ENCODE data around the gene ACSL3. TPM values are rescaled to one million over a fixed set of nuclear protein-coding genes. Genes with fewer than 3 reads are reported as not detected.

ACSL3 gene
- total and polyA plus RNA-seq, 12 donors = 12.7 to 67.2 (median 53.0) TPM

DNA sequence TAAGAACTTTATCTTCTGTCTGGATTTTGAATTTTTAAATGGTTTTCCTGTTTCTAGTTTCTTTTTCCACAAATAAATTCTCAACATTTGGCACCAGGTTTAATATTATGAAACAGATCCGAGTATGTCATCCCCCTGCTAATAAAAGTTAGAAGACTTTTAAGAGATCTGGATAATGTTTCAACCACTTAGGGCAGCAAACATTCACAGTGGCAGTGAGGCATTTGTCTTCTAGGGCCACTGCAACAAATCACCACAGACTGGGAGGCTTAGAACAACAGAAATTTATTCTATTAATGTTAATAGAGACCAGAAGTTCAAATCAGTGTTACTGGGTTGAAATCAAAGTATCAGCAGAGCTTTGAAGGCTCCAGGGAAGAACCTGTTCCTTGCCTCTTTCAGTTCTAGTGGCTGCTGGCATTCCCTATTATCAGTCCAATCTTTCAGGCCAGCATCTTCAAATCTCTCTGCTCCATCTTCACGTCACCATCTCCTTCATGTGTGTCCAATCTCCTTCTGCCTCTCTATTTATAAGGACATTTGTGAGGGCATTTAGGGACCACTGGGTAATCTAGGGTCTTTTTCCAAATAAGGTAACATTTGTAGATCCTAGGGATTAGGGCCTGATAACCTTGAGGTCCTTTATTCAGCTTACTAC, 23.4 kb downstream of the ACSL3 start:
- Histone ChIP-seq H3K4me1 (peaks cover 12 to 65% (median 43%) of the 10 kb centered on the region in 9 donors), H3K4me3 (no peak overlapping the region), H3K27ac (peak overlapping the region in 8 of 10 donors; percentile 9 to 70 (median 45)), H3K27me3 (no peaks in the 10 kb centered on the region), H3K36me3 (no peaks in the 10 kb centered on the region), H3K9me3 (no peaks in the 10 kb centered on the region)
- WGBS, 2 donors = 12 to 22% methylated on average over 2 of the region's 2 CpGs
- ATAC-seq (peak; percentile 29 to 70 (median 56)), DNase-seq (no peak)
- TF ChIP-seq, protein P1, sequence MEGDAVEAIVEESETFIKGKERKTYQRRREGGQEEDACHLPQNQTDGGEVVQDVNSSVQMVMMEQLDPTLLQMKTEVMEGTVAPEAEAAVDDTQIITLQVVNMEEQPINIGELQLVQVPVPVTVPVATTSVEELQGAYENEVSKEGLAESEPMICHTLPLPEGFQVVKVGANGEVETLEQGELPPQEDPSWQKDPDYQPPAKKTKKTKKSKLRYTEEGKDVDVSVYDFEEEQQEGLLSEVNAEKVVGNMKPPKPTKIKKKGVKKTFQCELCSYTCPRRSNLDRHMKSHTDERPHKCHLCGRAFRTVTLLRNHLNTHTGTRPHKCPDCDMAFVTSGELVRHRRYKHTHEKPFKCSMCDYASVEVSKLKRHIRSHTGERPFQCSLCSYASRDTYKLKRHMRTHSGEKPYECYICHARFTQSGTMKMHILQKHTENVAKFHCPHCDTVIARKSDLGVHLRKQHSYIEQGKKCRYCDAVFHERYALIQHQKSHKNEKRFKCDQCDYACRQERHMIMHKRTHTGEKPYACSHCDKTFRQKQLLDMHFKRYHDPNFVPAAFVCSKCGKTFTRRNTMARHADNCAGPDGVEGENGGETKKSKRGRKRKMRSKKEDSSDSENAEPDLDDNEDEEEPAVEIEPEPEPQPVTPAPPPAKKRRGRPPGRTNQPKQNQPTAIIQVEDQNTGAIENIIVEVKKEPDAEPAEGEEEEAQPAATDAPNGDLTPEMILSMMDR (IDR thresholded peaks at IDR 0.05) = no peak
- intact Hi-C loops (cut with DNase I) = no loop called here

DNA sequence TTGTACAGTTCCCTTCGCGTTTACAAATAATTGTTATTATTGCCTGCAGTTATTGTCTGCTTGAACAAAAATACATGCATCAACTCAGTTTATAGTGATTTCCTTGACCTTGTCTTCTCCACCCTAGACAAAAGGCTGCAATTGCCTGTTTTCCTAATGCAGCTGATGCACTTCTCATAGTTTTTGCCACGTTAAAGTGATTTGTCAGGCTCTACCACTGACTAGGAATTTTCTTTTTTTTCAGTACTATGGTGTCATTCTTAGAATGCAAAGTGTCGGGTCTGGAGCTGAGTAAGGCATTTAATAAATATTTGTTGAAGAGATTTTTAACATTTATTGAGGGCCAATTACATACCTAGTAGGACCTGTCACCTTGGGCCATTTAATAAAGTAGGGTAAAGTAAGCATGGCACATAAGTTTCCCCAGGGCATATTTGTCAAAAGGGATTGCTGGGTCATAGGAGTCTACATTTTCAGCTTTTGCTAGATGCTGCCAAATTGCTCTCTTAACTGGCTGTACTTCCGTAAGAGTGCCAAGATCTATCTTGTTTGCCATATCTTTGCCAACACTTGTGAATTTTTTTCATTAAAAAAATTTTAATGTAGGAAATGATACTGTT, 24.1 kb downstream of the ACSL3 start:
- 39 to 42% methylated on average over 5 of the region's 5 CpGs for WGBS, 2 donors

DNA sequence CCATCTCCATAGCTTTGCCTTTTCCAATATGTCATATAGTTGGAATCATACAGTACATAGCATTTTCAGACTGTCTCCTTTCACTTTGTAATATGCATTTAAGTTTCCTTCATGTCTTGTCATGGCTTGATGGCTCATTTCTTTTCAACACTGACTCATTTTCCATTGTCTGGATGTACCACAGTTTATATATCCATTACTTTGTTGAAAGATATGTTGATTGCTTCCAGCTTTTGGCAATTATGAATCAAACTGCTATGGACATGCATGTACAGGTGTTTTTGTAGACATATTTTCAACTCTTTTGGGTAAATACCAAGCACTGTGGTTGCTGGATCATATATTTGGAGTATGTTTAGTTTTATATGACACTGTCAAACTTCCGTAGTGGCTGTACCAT, 26.3 kb downstream of the ACSL3 start:
- DNase-seq = no peak
- ATAC-seq = no peak
- peaks cover 18 to 72% (median 61%) of the 10 kb centered on the region in 9 donors for H3K4me1 ChIP-seq

More for the DNA sequence above, 24.1 kb downstream of the ACSL3 start:
- intact Hi-C loops (cut with DNase I) = no loop called here
- peak in 5 of 8 donors; percentile 14 to 62 (median 51) for ATAC-seq
- Histone ChIP-seq H3K36me3 (no peaks in the 10 kb centered on the region), H3K27me3 (no peaks in the 10 kb centered on the region), H3K9me3 (no peaks in the 10 kb centered on the region), H3K27ac (peak overlapping the region in 7 of 10 donors; percentile 9 to 70 (median 40)), H3K4me3 (no peak overlapping the region), H3K4me1 (peaks cover 12 to 65% (median 45%) of the 10 kb centered on the region in 9 donors)
- TF ChIP-seq, protein P1 (IDR thresholded peaks at IDR 0.05) = no peak
- no peak for DNase-seq

DNA sequence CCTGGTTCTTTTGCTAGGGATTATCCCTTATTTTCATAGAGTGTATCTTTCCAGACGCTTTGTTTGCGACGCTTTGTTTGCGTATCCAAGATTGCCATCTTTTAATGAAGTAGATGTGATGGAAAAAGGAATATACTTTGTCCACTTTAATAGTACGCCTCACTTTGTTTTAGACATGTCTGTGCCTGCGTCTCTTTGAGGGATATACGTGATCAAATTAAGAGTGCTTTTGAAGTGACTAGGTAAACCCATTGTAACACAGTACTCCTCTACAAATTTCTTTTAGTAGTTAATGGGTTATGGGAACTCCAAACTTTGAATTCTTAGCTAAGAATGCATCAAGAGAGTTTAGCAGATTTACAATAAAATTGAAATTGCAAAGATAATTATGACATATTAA, 27.9 kb downstream of the ACSL3 start:
- Histone ChIP-seq H3K9me3 (no peaks in the 10 kb centered on the region), H3K4me3 (no peak overlapping the region), H3K27me3 (no peaks in the 10 kb centered on the region), H3K4me1 (peaks cover 17 to 70% (median 56%) of the 10 kb centered on the region in 9 donors), H3K27ac (no peak overlapping the region), H3K36me3 (no peaks in the 10 kb centered on the region)
- TF ChIP-seq, protein P1 (IDR thresholded peaks at IDR 0.05) = no peak
- WGBS, 2 donors = 98 to 99% methylated on average over 7 of the region's 7 CpGs
- intact Hi-C loops (cut with DNase I) = no loop called here
- DNase-seq (no peak), ATAC-seq (no peak)

More for the DNA sequence above, 26.3 kb downstream of the ACSL3 start:
- WGBS, 2 donors = 98 to 100% methylated on average over 1 of the region's 1 CpG
- Histone ChIP-seq H3K4me3 (no peak overlapping the region), H3K9me3 (no peaks in the 10 kb centered on the region), H3K36me3 (no peaks in the 10 kb centered on the region), H3K27me3 (no peaks in the 10 kb centered on the region), H3K27ac (no peak overlapping the region)
- intact Hi-C loops (cut with DNase I) = no loop called here
- TF ChIP-seq, protein P1 (IDR thresholded peaks at IDR 0.05) = no peak

Data from heart right ventricle (tissue), 16 donors.